Fibroblast of skin of left quadriceps (primary cell): ENCODE measurements around the gene HOXB4.
A peak's percentile ranks its signal among the peaks of the same experiment; 100 is the strongest.

ENCODE experiments used
- DNase-seq, 2 experiments: peaks; one replicate each; pipeline ENCODE4 v3.0.0-alpha.2; 2013; ENCODE audit warnings: low read depth in 2 of 2

The HOXB4 gene

GRCh38 chr17:48559122-48559839 is 18.9 kb downstream of the HOXB4 start:
- no peak for DNase-seq

DNA sequence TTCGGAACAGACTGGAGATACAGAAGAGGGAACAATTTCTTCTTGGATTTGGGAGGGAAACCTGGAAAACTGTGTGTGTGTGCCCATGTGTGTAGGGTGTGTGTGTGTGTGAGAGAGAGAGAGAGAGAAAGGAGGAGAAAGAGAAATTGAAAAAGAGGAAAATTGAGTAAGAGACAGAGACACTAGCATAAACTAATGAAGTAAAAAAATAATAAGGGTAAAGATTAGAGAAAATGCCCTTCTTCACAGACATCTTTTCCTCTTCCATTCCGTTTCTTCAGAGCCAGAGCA is 19.4 kb downstream of the HOXB4 start:
- DNase-seq: no peak

GRCh38 chr17:48558057-48558830 is 19.9 kb downstream of the HOXB4 start:
- no peak for DNase-seq

- no peak for DNase-seq
Observed at GRCh38 chr17:48556576-48557401, 21.4 kb downstream of the HOXB4 start.

- DNase-seq: no peak
Observed at GRCh38 chr17:48556229-48556575, 21.9 kb downstream of the HOXB4 start.

- peak; percentile 92 to 93 for DNase-seq
Observed at GRCh38 chr17:48555258-48556228, 22.6 kb downstream of the HOXB4 start.

- no peak for DNase-seq
Observed at GRCh38 chr17:48554412-48555257, 23.5 kb downstream of the HOXB4 start.

GRCh38 chr17:48553826-48554225 is 24.3 kb downstream of the HOXB4 start:
- no peak for DNase-seq

DNA sequence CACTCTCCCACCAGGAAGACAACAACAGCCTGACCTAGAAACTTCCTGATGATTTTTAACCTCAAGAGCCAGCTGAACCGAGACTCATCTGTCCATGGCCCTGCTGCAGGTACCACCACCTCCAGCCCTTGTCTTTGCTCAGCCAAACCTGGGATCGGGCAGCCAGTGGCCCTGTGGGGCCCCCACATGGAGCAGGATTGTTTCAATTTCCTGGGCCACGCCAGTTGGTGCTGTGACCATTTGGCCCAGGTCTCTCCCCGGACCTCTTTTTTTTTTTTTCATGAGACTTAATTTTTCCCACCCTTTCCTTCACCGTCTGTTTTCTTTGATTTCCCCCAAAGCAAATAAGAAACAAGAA is 25.0 kb downstream of the HOXB4 start:
- no peak for DNase-seq

- DNase-seq: no peak
Observed at GRCh38 chr17:48552466-48553189, 25.5 kb downstream of the HOXB4 start.

- DNase-seq: no peak
Observed at GRCh38 chr17:48551596-48552465, 26.3 kb downstream of the HOXB4 start.

DNA sequence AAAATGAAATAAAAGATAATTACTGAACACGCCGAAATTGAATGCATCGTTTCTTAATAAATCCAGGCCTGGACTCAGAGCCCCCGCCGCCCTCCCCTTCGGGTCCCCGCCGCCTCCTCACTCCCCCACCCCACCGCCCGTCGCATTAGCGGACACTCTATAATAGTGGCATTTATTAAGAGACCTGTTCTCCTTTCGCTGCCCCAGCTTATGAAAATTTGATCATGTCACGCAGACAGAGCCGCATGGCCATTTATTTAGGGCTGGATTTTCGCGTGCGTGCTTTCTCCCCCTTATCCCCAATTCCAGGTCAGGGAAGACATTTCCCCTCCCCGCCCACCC is 27.0 kb downstream of the HOXB4 start:
- DNase-seq: no peak

GRCh38 chr17:48550502-48551213 is 27.5 kb downstream of the HOXB4 start:
- no peak for DNase-seq

GRCh38 chr17:48549914-48550501 is 28.1 kb downstream of the HOXB4 start:
- no peak for DNase-seq

DNA sequence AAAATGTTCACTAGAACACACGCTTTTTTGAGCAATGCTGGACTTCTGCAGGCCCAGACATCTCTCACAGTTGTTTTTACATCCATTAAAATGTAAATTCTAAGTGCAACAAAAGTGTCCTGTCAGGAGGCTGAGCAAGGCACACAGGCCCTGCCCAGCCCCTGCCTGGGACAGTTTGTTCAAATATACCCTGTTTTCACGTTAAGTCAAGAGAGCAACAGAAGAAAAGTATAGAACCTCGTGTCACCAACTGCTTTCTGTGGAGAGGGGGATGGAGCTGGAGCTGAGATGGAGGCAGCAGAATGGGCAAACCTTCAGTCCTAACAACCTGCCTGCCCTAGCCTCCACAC is 28.9 kb downstream of the HOXB4 start:
- DNase-seq: no peak

DNA sequence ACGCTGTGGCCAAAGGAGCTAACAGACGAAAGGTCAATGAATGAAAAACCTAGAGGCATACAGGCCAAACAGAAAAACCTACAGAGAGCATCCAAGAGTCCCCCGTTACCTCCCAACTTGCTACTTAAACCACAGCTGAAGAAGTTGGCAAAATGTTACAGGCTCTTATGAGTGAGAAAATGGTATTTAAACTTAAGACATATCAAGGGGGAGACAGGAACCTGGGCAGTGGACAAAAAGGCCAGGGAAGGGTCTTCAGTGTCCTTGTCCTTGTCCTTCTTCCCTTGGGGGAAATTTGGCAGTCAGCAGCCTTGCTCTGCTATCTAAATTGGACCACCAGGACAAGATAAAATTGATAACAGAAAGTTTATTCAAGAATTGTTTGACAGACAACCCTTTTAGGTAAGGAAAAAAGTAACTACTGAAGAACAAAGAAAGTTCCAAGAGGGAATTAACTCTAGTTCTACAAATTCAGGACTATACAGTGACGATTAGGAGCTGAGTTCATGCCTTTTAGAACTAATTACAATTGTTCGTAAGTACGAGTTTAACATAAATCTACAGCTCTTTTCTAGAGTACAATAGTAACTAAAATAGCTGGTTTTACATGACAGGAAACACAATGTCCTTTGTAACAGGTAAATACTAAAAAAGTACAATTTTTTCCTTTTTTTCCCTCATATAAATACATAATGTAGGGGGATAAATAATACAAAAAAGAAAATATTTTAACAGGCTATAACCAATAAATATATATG is 29.4 kb downstream of the HOXB4 start:
- DNase-seq: no peak

DNA sequence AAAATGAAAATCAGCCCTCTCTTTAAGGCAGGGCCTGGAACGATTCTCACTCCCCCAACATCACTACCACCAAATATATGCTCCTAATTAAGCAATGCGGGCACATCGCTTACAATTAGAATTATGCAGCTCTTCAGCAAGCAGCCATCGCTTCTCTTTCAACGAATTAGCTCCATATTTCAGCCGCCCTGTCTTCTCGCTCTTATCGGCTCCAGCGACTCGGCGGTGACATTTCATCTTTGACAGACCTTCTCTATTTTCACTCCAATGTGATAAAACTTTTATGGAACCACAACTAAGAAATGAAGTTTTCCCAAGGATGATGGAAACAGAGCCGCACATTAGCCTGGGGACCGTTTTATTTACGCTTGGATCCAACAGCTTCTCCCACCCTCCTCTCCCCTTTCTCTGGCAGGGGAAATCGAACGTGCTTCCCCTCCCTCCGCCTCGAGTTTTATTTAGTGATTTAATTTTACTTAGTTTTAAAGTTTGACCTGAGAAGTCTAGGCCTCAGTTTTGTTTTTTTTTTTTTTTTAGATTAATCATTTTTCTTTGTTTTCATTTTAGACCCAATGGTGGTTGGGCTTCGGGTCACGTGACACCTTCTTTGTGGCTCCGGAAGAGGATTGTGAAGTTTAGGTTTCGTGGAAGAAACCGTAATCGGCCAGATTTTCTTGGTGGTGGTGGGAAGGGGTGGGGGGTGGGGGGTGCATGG is 30.2 kb downstream of the HOXB4 start:
- no peak for DNase-seq
